K562 treated with DMSO at 1 percent for 24 hours (cell line): ENCODE data around the gene CXCR6. TPM values are rescaled to one million over a fixed set of nuclear protein-coding genes. Genes with fewer than 3 reads are reported as not detected.

Experiments used
- total RNA-seq: library from RNA; unstranded; fragments of 300-600 nt; gene quantifications from 2 replicates; pipeline ENCODE4 v1.2.3, GENCODE V29; 2022; ENCODE audit warnings: low read depth; ENCODE audit not compliant: insufficient read depth

The CXCR6 gene
- not detected in 2 replicates for total RNA-seq

GRCh38 chr3:45943207-45943846 is at the start of gene CXCR6:
CXCR6 (plus strand) TSS chr3:45943464; CDS start chr3:45946482, 3,018 bp downstream.

GRCh38 chr3:45995236-45996192 is 52.2 kb downstream of the CXCR6 start, which contains the start of gene FYCO1:
FYCO1 (minus strand) TSS chr3:45995824; CDS start chr3:45984910, 10,914 bp downstream.

Other genes with a start within 250 kb of the CXCR6 start
- not detected in 2 replicates for gene SLC6A20, start 146.9 kb upstream of the CXCR6 start, total RNA-seq
- 4.4 and 4.8 TPM in 2 replicates for gene LZTFL1, start 101.3 kb upstream of the CXCR6 start, total RNA-seq
- not detected in 2 replicates for gene CCR9, start 56.9 kb upstream of the CXCR6 start, total RNA-seq
- 7.5 and 9.6 TPM in 2 replicates for gene FYCO1, start 52.4 kb downstream of the CXCR6 start, total RNA-seq
- gene XCR1, start 84.0 kb downstream of the CXCR6 start, total RNA-seq = not detected in 2 replicates